Panc1 (cell line): ENCODE measurements around the gene AKAP13. TPM values are rescaled to one million over a fixed set of nuclear protein-coding genes. Genes with fewer than 3 reads are reported as not detected.

Experiments
- ATAC-seq: fragments of 200-7000 bp; cut with Tn5 transposase; 2 replicates; pipeline ENCODE4 v1.9.1; 2020; ENCODE audit warnings: mild to moderate bottlenecking, moderate library complexity
- BruUV-seq: library from RNA; stranded (reverse); fragments of 400-500 nt; replicated peaks from 2 replicates; lab custom pipeline; 2021; lab: Mats Ljungman, UMichigan
- CTCF ChIA-PET: fragments of 300-600 bp; sonication (Branson Sonifier 250); formaldehyde crosslinking; loops from one replicate; lab custom pipeline; 2022; ENCODE audit warnings: antibody characterized with exemption; lab: Charles Lee
- POLR2A ChIA-PET: fragments of 300-600 bp; sonication (Branson Sonifier 250); formaldehyde crosslinking; loops from one replicate; lab custom pipeline; 2022; ENCODE audit warnings: antibody characterized with exemption; lab: Charles Lee
- DNase-seq: peaks from one replicate; pipeline ENCODE4 v3.0.0-alpha.2; 2010; ENCODE audit warnings: low read depth, low spot score
- H3K27ac ChIP-seq: 2 replicates; pipeline ENCODE4 v1.5.1; 2011; ENCODE audit warnings: mild to moderate bottlenecking, low read length, inconsistent platforms
- H3K27me3 ChIP-seq: fragments of 200-500 bp; sonication (Bioruptor generic); 2 replicates; pipeline ENCODE4 v1.6.0; 2014; ENCODE audit warnings: low read length, inconsistent platforms; ENCODE audit not compliant: control insufficient read depth, insufficient read depth
- H3K36me3 ChIP-seq: fragments of 200-500 bp; sonication (Bioruptor generic); 2 replicates; pipeline ENCODE4 v1.5.1; 2014; ENCODE audit warnings: inconsistent platforms, mild to moderate bottlenecking, low read length, moderate library complexity; ENCODE audit not compliant: control insufficient read depth, insufficient read depth
- H3K4me1 ChIP-seq: 2 replicates; pipeline ENCODE4 v1.5.1; 2011; ENCODE audit warnings: inconsistent platforms, mild to moderate bottlenecking, low read length, moderate library complexity; ENCODE audit not compliant: control insufficient read depth, insufficient read depth
- H3K4me3 ChIP-seq, 2 experiments: 2 replicates each; pipeline ENCODE4 v1.5.1; 2011 to 2012; ENCODE audit warnings: low read depth in 2 of 2, low read length in 2 of 2, mild to moderate bottlenecking in 2 of 2, inconsistent platforms in 1 of 2, moderate library complexity in 1 of 2
- H3K9me3 ChIP-seq: fragments of 200-500 bp; sonication (Bioruptor generic); 2 replicates; pipeline ENCODE4 v1.5.1; 2014; ENCODE audit warnings: low read depth, mild to moderate bottlenecking, inconsistent platforms, low read length, moderate library complexity; ENCODE audit not compliant: control insufficient read depth, insufficient read depth
- CTCF ChIP-seq: fragments of 450-650 bp; IDR thresholded peaks from 2 replicates; pipeline ENCODE4 v1.5.1; 2017; ENCODE audit warnings: mild to moderate bottlenecking
- POLR2AphosphoS5 ChIP-seq: IDR thresholded peaks from 2 replicates; pipeline ENCODE4 v1.6.1; 2012; ENCODE audit warnings: mild to moderate bottlenecking, low read depth, low read length, moderate library complexity
- REST ChIP-seq, 2 experiments: IDR thresholded peaks; 2 replicates each; pipeline ENCODE4 v1.6.1; 2011 to 2012; ENCODE audit warnings: low read depth in 2 of 2, control low read depth in 1 of 2, low read length in 1 of 2, mild to moderate bottlenecking in 1 of 2, moderate library complexity in 1 of 2; ENCODE audit not compliant: insufficient read depth in 1 of 2
- SIN3A ChIP-seq: IDR thresholded peaks from 2 replicates; pipeline ENCODE4 v1.6.1; 2012; ENCODE audit warnings: low read depth, mild to moderate bottlenecking, low read length, moderate library complexity, borderline replicate concordance; ENCODE audit not compliant: insufficient read depth
- TCF7L2 ChIP-seq: IDR thresholded peaks from 2 replicates; pipeline ENCODE4 v1.6.1; 2011; ENCODE audit warnings: mild to moderate bottlenecking, low read depth, low read length, inconsistent platforms
- in situ Hi-C: cut with HindIII; loops from 2 replicates; pipeline ENCODE4 v1.10.0; 2016; ENCODE audit warnings: low sequenced_read_pairs, low pct_unique_long_range_greater_than_20kb
- intact Hi-C: fragments of 100-400 bp; cut with micrococcal nuclease; formaldehyde crosslinking; loops from one replicate; pipeline ENCODE4 v1.10.0; 2022; ENCODE audit not compliant: unreplicated experiment
- total RNA-seq: library from RNA; stranded (reverse); gene quantifications from one replicate; pipeline ENCODE4 v1.2.1, GENCODE V29; 2021; ENCODE audit not compliant: unreplicated experiment

AKAP13 gene
- total RNA-seq, 1 experiment from 2014 or later: 94.2 TPM

DNA sequence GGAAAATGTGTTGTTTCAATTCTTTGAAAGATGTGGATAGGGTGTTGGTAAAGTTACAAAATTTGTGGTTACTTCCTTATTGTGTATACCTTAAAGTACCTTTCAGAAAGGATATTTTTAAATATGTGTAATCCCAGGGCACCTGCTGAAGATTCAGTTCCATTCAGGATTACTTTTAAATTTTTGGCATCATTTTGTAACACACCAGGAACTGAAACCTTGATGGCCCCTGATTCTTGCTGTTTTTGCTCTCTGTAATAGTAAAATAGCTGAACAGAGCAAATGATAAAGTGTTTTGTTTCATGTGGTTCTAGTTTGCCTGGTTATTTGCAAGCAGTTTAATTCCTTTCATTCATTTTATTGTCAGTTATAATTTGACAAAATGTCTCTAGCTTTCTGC is 253.5 kb downstream of the AKAP13 start:
- in situ Hi-C loops: no loop called here
- DNase-seq (no peak), ATAC-seq (no peak)
- intact Hi-C loops: no loop called here
- no TSS peak for BruUV-seq
- H3K4me1 ChIP-seq: no peaks in the 10 kb centered on the region
- H3K9me3 ChIP-seq: no peaks in the 10 kb centered on the region
- ChIA-PET CTCF (no interaction called here), POLR2A (interaction anchor here (0.6 kb wide), 1 partner anchor 76 kb away, joined by 3 read pairs; no protein-coding TSS in a partner anchor)
- H3K4me3 ChIP-seq: no peak overlapping the region
- H3K27me3 ChIP-seq: no peaks in the 10 kb centered on the region
- H3K36me3 ChIP-seq: no peaks in the 10 kb centered on the region
- TF ChIP-seq POLR2AphosphoS5 (no peak), REST (IDR thresholded peaks at IDR 0.05; ENCODE audit: insufficient read depth in 1 of 2, low read depth in 2 of 2, low read length in 1 of 2) (no peak), CTCF (no peak), TCF7L2 (no peak), SIN3A (no peak)
- no peak overlapping the region for H3K27ac ChIP-seq

DNA sequence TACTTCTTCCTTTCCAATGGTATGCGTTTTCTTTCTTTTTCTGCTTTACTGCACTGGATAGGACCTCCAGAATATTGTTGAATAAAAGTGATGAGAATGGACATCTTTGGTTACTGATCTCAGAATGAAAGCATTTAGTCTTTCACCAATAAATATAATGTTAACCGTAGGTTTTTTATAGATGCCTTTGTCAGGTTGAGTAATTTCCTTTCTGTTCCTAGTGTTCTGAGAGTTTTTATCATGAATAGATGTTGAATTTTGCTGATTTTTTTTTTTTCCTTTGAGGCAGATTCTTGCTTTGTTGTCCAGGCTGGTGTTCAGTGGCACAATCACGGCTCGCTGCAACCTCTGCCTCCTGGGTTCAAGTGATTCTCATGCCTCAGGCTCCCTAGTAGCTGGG is 255.9 kb downstream of the AKAP13 start:
- in situ Hi-C loops: no loop called here
- no peak for TF ChIP-seq REST (IDR thresholded peaks at IDR 0.05; ENCODE audit: insufficient read depth in 1 of 2, low read depth in 2 of 2, low read length in 1 of 2)
- TF ChIP-seq CTCF: no peak
- TF ChIP-seq POLR2AphosphoS5: no peak
- TF ChIP-seq SIN3A: no peak
- TF ChIP-seq TCF7L2: no peak
- Histone ChIP-seq H3K4me3 (no peak overlapping the region), H3K27me3 (no peaks in the 10 kb centered on the region), H3K4me1 (no peaks in the 10 kb centered on the region), H3K36me3 (no peaks in the 10 kb centered on the region), H3K27ac (no peak overlapping the region), H3K9me3 (no peaks in the 10 kb centered on the region)
- intact Hi-C loops: no loop called here
- ChIA-PET CTCF (no interaction called here), POLR2A (no interaction called here)
- ATAC-seq (no peak), DNase-seq (no peak)
- BruUV-seq: no TSS peak
